T-helper 2 cell treated with Interferon-gamma antibody and Interleukin-4, amounts not matched to agents 5 μg/mL and 100 μg/mL, for 36 hours (primary cell): ENCODE data around the gene GPR55.

Source experiments
- DNase-seq: peaks from one replicate; pipeline ENCODE4 v3.0.0; 2021; ENCODE audit warnings: low spot score
- H3K27ac Mint-ChIP-seq: one replicate; pipeline ENCODE4 v1.8.0; 2021; ENCODE audit warnings: mild to moderate bottlenecking, mixed read lengths
- H3K27me3 Mint-ChIP-seq: one replicate; pipeline ENCODE4 v1.8.0; 2021; ENCODE audit warnings: low read depth, mixed read lengths
- H3K36me3 Mint-ChIP-seq: one replicate; pipeline ENCODE4 v1.8.0; 2021; ENCODE audit warnings: low read depth, mixed read lengths
- H3K4me1 Mint-ChIP-seq: one replicate; pipeline ENCODE4 v1.8.0; 2021; ENCODE audit warnings: low read depth, mixed read lengths
- H3K4me3 Mint-ChIP-seq: one replicate; pipeline ENCODE4 v1.8.0; 2022; ENCODE audit warnings: mild to moderate bottlenecking, moderate library complexity, mixed read lengths
- H3K9me3 Mint-ChIP-seq: one replicate; pipeline ENCODE4 v1.8.0; 2021; ENCODE audit warnings: mixed read lengths

The GPR55 gene

GRCh38 chr2:230900336-230900995, 24.6 kb downstream of the GPR55 start:
- Mint-ChIP-seq H3K9me3 (no peaks in the 10 kb centered on the region), H3K27me3 (peaks cover 23% of the 10 kb centered on the region), H3K36me3 (no peaks in the 10 kb centered on the region), H3K4me3 (no peak overlapping the region), H3K27ac (no peak overlapping the region), H3K4me1 (peaks cover 6% of the 10 kb centered on the region)
- no peak for DNase-seq

GRCh38 chr2:230899786-230900185, 25.3 kb downstream of the GPR55 start:
- H3K36me3 Mint-ChIP-seq, result no peaks in the 10 kb centered on the region
- no peak overlapping the region for H3K4me3 Mint-ChIP-seq
- H3K4me1 Mint-ChIP-seq, result peaks cover 2% of the 10 kb centered on the region
- peak; percentile 65 for DNase-seq
- H3K27ac Mint-ChIP-seq, result no peak overlapping the region
- peaks cover 23% of the 10 kb centered on the region for H3K27me3 Mint-ChIP-seq
- H3K9me3 Mint-ChIP-seq, result no peaks in the 10 kb centered on the region

GRCh38 chr2:230899287-230899686, 25.8 kb downstream of the GPR55 start:
- Mint-ChIP-seq H3K4me1 (peaks cover 4% of the 10 kb centered on the region), H3K4me3 (no peak overlapping the region), H3K9me3 (no peaks in the 10 kb centered on the region), H3K27ac (no peak overlapping the region), H3K27me3 (peaks cover 20% of the 10 kb centered on the region), H3K36me3 (no peaks in the 10 kb centered on the region)
- no peak for DNase-seq

- H3K36me3 Mint-ChIP-seq, result no peaks in the 10 kb centered on the region
- H3K27ac Mint-ChIP-seq, result no peak overlapping the region
- H3K27me3 Mint-ChIP-seq, result peaks cover 19% of the 10 kb centered on the region
- no peaks in the 10 kb centered on the region for H3K9me3 Mint-ChIP-seq
- no peak for DNase-seq
- peaks cover 4% of the 10 kb centered on the region for H3K4me1 Mint-ChIP-seq
- no peak overlapping the region for H3K4me3 Mint-ChIP-seq
These were observed 26.3 kb downstream of the GPR55 start for GRCh38 chr2:230898713-230899091.

GRCh38 chr2:230898016-230898712, 26.9 kb downstream of the GPR55 start:
- H3K4me1 Mint-ChIP-seq, result peaks cover 4% of the 10 kb centered on the region
- H3K27me3 Mint-ChIP-seq, result peaks cover 21% of the 10 kb centered on the region

GRCh38 chr2:230896346-230897115, 28.5 kb downstream of the GPR55 start:
- Mint-ChIP-seq H3K27ac (no peak overlapping the region), H3K4me1 (peaks cover 5% of the 10 kb centered on the region), H3K4me3 (no peak overlapping the region), H3K9me3 (no peaks in the 10 kb centered on the region), H3K36me3 (no peaks in the 10 kb centered on the region), H3K27me3 (peaks cover 32% of the 10 kb centered on the region)
- DNase-seq, result no peak

More at GRCh38 chr2:230898016-230898712, 26.9 kb downstream of the GPR55 start:
- Mint-ChIP-seq H3K36me3 (no peaks in the 10 kb centered on the region), H3K9me3 (no peaks in the 10 kb centered on the region), H3K27ac (no peak overlapping the region), H3K4me3 (no peak overlapping the region)
- DNase-seq, result no peak

- H3K27ac Mint-ChIP-seq, result no peak overlapping the region
- DNase-seq, result no peak
- no peaks in the 10 kb centered on the region for H3K9me3 Mint-ChIP-seq
- H3K4me1 Mint-ChIP-seq, result peaks cover 8% of the 10 kb centered on the region
- peaks cover 36% of the 10 kb centered on the region for H3K27me3 Mint-ChIP-seq
- no peaks in the 10 kb centered on the region for H3K36me3 Mint-ChIP-seq
- no peak overlapping the region for H3K4me3 Mint-ChIP-seq
These were observed 29.3 kb downstream of the GPR55 start for GRCh38 chr2:230895536-230896345.

GRCh38 chr2:230893841-230894781, 30.9 kb downstream of the GPR55 start:
- Mint-ChIP-seq H3K9me3 (no peaks in the 10 kb centered on the region), H3K4me1 (peaks cover 6% of the 10 kb centered on the region), H3K27me3 (peaks cover 36% of the 10 kb centered on the region), H3K27ac (no peak overlapping the region), H3K36me3 (no peaks in the 10 kb centered on the region), H3K4me3 (no peak overlapping the region)
- DNase-seq, result no peak

GRCh38 chr2:230893338-230893737, 31.7 kb downstream of the GPR55 start:
- Mint-ChIP-seq H3K4me3 (no peak overlapping the region), H3K27me3 (peaks cover 38% of the 10 kb centered on the region), H3K36me3 (no peaks in the 10 kb centered on the region)

GRCh38 chr2:230891509-230891908, 33.5 kb downstream of the GPR55 start:
- no peaks in the 10 kb centered on the region for H3K9me3 Mint-ChIP-seq
- no peak overlapping the region for H3K4me3 Mint-ChIP-seq
- H3K4me1 Mint-ChIP-seq, result peaks cover 6% of the 10 kb centered on the region
- H3K27me3 Mint-ChIP-seq, result peaks cover 28% of the 10 kb centered on the region
- no peak for DNase-seq
- no peaks in the 10 kb centered on the region for H3K36me3 Mint-ChIP-seq
- no peak overlapping the region for H3K27ac Mint-ChIP-seq

More at GRCh38 chr2:230893338-230893737, 31.7 kb downstream of the GPR55 start:
- peaks cover 6% of the 10 kb centered on the region for H3K4me1 Mint-ChIP-seq
- H3K9me3 Mint-ChIP-seq, result no peaks in the 10 kb centered on the region
- no peak overlapping the region for H3K27ac Mint-ChIP-seq
- DNase-seq, result no peak

GRCh38 chr2:230891064-230891463, 34.0 kb downstream of the GPR55 start:
- no peak overlapping the region for H3K4me3 Mint-ChIP-seq
- H3K9me3 Mint-ChIP-seq, result no peaks in the 10 kb centered on the region
- H3K36me3 Mint-ChIP-seq, result no peaks in the 10 kb centered on the region
- no peak overlapping the region for H3K27ac Mint-ChIP-seq
- peaks cover 27% of the 10 kb centered on the region for H3K27me3 Mint-ChIP-seq
- H3K4me1 Mint-ChIP-seq, result peaks cover 6% of the 10 kb centered on the region
- no peak for DNase-seq

GRCh38 chr2:230890646-230891045, 34.4 kb downstream of the GPR55 start:
- Mint-ChIP-seq H3K4me1 (peaks cover 7% of the 10 kb centered on the region), H3K36me3 (no peaks in the 10 kb centered on the region), H3K27ac (no peak overlapping the region), H3K4me3 (no peak overlapping the region), H3K27me3 (peaks cover 27% of the 10 kb centered on the region), H3K9me3 (no peaks in the 10 kb centered on the region)
- no peak for DNase-seq
